HCT116 (cell line): ENCODE measurements around the gene ANKRD49. TPM values are rescaled to one million over a fixed set of nuclear protein-coding genes. Genes with fewer than 3 reads are reported as not detected.

ENCODE experiments used
- ATAC-seq: fragments of 200-7000 bp; cut with Tn5 transposase; 2 replicates; pipeline ENCODE4 v1.9.1; 2020; ENCODE audit warnings: mild to moderate bottlenecking, moderate library complexity
- BruUV-seq: library from RNA; stranded (reverse); fragments of 400-500 nt; replicated peaks from 2 replicates; lab custom pipeline; 2021; lab: Mats Ljungman, UMichigan
- CTCF ChIA-PET: fragments of 300-600 bp; sonication (Branson Sonifier 250); formaldehyde crosslinking; loops from one replicate; lab custom pipeline; 2021; ENCODE audit warnings: antibody characterized with exemption; lab: Charles Lee
- POLR2A ChIA-PET: fragments of 300-600, 350-600 bp; sonication (Branson Sonifier 250); formaldehyde crosslinking; loops from one replicate; lab custom pipeline; 2021; ENCODE audit warnings: antibody characterized with exemption; lab: Charles Lee
- RAD21 ChIA-PET, 2 experiments: fragments of 300-600 bp; sonication (Branson Sonifier 250); formaldehyde crosslinking; loops; one replicate each; lab custom pipeline; 2023; ENCODE audit warnings: low total read pairs in 2 of 2; ENCODE audit not compliant: uncharacterized antibody in 2 of 2, unreplicated experiment in 2 of 2, low non-redundant PET in 1 of 2; lab: Charles Lee
- DNase-seq: peaks from one replicate; pipeline ENCODE4 v3.0.0-alpha.2; 2010; ENCODE audit warnings: low read depth, low spot score
- H2AFZ ChIP-seq: fragments of 200-600 bp; shearing (Covaris generic), sonication (generic); 2 replicates; pipeline ENCODE4 v1.6.1; 2017; ENCODE audit warnings: low read depth, mixed run types, mixed read lengths, antibody characterized with exemption, low read length; ENCODE audit not compliant: poor library complexity, severe bottlenecking
- H3K27ac ChIP-seq: 2 replicates; pipeline ENCODE4 v1.5.1; 2012; ENCODE audit warnings: low read depth, low read length
- H3K27me3 ChIP-seq: fragments of 200-600 bp; sonication (generic); 2 replicates; pipeline ENCODE4 v1.6.1; 2016; ENCODE audit warnings: mixed run types, low read length, mixed read lengths; ENCODE audit not compliant: insufficient read depth
- H3K36me3 ChIP-seq, 2 experiments: fragments of 200-500 bp in 1 of 2; fragments of 200-600 bp in 1 of 2; sonication (Bioruptor generic) in 1 of 2; sonication (generic) in 1 of 2; 2 replicates each; pipeline versions ENCODE4 v1.5.1 to v1.6.1; 2014 to 2016; ENCODE audit warnings: low read length in 2 of 2, inconsistent platforms in 1 of 2, mixed read lengths in 1 of 2, mixed run types in 1 of 2; ENCODE audit not compliant: insufficient read depth in 2 of 2, control insufficient read depth in 1 of 2
- H3K4me1 ChIP-seq, 2 experiments: fragments of 200-600 bp in 1 of 2; sonication (generic) in 1 of 2; 2 replicates each; pipeline versions ENCODE4 v1.5.1 to v1.6.1; 2012 to 2017; ENCODE audit warnings: low read length in 2 of 2, inconsistent platforms in 1 of 2, mild to moderate bottlenecking in 1 of 2, mixed read lengths in 1 of 2, mixed run types in 1 of 2, moderate library complexity in 1 of 2; ENCODE audit not compliant: insufficient read depth in 2 of 2, control insufficient read depth in 1 of 2
- H3K4me2 ChIP-seq: fragments of 200-600 bp; sonication (generic); 2 replicates; pipeline ENCODE4 v1.6.1; 2017; ENCODE audit warnings: mixed run types, low read length, mixed read lengths
- H3K4me3 ChIP-seq, 2 experiments: fragments of 200-600 bp in 1 of 2; sonication (generic) in 1 of 2; replicated peaks in 1 of 2; 2 replicates each; pipeline ENCODE4 v1.5.1; 2011 to 2016; ENCODE audit warnings: low read length in 2 of 2, control low read depth in 1 of 2, low read depth in 1 of 2, mild to moderate bottlenecking in 1 of 2, mixed read lengths in 1 of 2, mixed run types in 1 of 2
- H3K79me2 ChIP-seq: fragments of 200-600 bp; sonication (generic); 2 replicates; pipeline ENCODE4 v1.6.1; 2017; ENCODE audit warnings: mild to moderate bottlenecking, mixed run types, low read length, moderate library complexity, mixed read lengths; ENCODE audit not compliant: insufficient read depth
- H3K9ac ChIP-seq: fragments of 200-600 bp; sonication (generic); 2 replicates; pipeline ENCODE4 v1.6.1; 2016; ENCODE audit warnings: low read length, mixed read lengths
- H3K9me2 ChIP-seq: fragments of 200-600 bp; sonication (generic), shearing (Covaris generic); 2 replicates; pipeline ENCODE4 v1.6.1; 2017; ENCODE audit warnings: mixed run types, mild to moderate bottlenecking, moderate library complexity; ENCODE audit not compliant: insufficient read depth
- H3K9me3 ChIP-seq, 2 experiments: fragments of 200-500 bp in 1 of 2; fragments of 200-600 bp in 1 of 2; sonication (Bioruptor generic) in 1 of 2; sonication (generic) in 1 of 2; 2 replicates each; pipeline ENCODE4 v1.6.1; 2014 to 2017; ENCODE audit warnings: low read length in 2 of 2, mixed read lengths in 2 of 2, inconsistent platforms in 1 of 2, low read depth in 1 of 2, mild to moderate bottlenecking in 1 of 2, mixed run types in 1 of 2, moderate library complexity in 1 of 2; ENCODE audit not compliant: control insufficient read depth in 1 of 2, insufficient read depth in 1 of 2
- H4K20me1 ChIP-seq: fragments of 200-600 bp; sonication (generic), shearing (Covaris generic); 2 replicates; pipeline ENCODE4 v1.6.1; 2017; ENCODE audit warnings: mixed run types, mild to moderate bottlenecking, moderate library complexity; ENCODE audit not compliant: insufficient read depth
- ATF3 ChIP-seq: IDR thresholded peaks from 2 replicates; pipeline ENCODE4 v1.6.1; 2012
- CBX3 ChIP-seq: IDR thresholded peaks from 2 replicates; pipeline ENCODE4 v1.6.1; 2012; ENCODE audit warnings: low read depth
- CTCF ChIP-seq, 3 experiments: fragments of 200-600 bp in 1 of 3; sonication (generic) in 1 of 3; IDR thresholded peaks in 2 of 3; conservative IDR thresholded peaks in 1 of 3; 2 replicates each; pipeline ENCODE4 v1.5.1; 2012 to 2017; ENCODE audit warnings: low read depth in 2 of 3, low read length in 2 of 3, antibody characterized with exemption in 1 of 3, borderline replicate concordance in 1 of 3, control low read depth in 1 of 3, mild to moderate bottlenecking in 1 of 3, mixed read lengths in 1 of 3, mixed run types in 1 of 3, moderate library complexity in 1 of 3; ENCODE audit not compliant: insufficient read depth in 1 of 3
- EGR1 ChIP-seq: IDR thresholded peaks from 2 replicates; pipeline ENCODE4 v1.6.1; 2012; ENCODE audit warnings: low read depth
- EZH2 ChIP-seq: fragments of 200-600 bp; sonication (generic); IDR thresholded peaks from 2 replicates; pipeline ENCODE4 v1.6.1; 2017; ENCODE audit warnings: antibody characterized with exemption, mixed run types
- FOSL1 ChIP-seq: IDR thresholded peaks from 2 replicates; pipeline ENCODE4 v1.6.1; 2012; ENCODE audit warnings: low read depth
- JUND ChIP-seq: IDR thresholded peaks from 2 replicates; pipeline ENCODE4 v1.6.1; 2012
- MAX ChIP-seq: IDR thresholded peaks from 2 replicates; pipeline ENCODE4 v1.6.1; 2012
- POLR2A ChIP-seq: IDR thresholded peaks from 2 replicates; pipeline ENCODE4 v1.7.0; 2011; ENCODE audit warnings: borderline replicate concordance; ENCODE audit not compliant: insufficient read depth, insufficient read length; ENCODE audit errors: extremely low read depth
- RAD21 ChIP-seq: IDR thresholded peaks from 2 replicates; pipeline ENCODE4 v1.6.1; 2012; ENCODE audit warnings: low read depth, mild to moderate bottlenecking
- SIN3A ChIP-seq: IDR thresholded peaks from 2 replicates; pipeline ENCODE4 v1.6.1; 2012; ENCODE audit warnings: low read depth
- SP1 ChIP-seq: IDR thresholded peaks from 2 replicates; pipeline ENCODE4 v1.6.1; 2012; ENCODE audit warnings: low read depth
- SRF ChIP-seq: IDR thresholded peaks from 2 replicates; pipeline ENCODE4 v1.6.1; 2012; ENCODE audit warnings: low read depth
- YY1 ChIP-seq: IDR thresholded peaks from 2 replicates; pipeline ENCODE4 v1.6.1; 2011; ENCODE audit warnings: low read length, low read depth, moderate library complexity, mild to moderate bottlenecking; ENCODE audit not compliant: insufficient replicate concordance; ENCODE audit errors: extremely low read depth
- ZFX ChIP-seq: fragments of 450-650 bp; IDR thresholded peaks from 2 replicates; pipeline ENCODE4 v1.6.1; 2017
- ZNF274 ChIP-seq: fragments of 200-500 bp; sonication (Bioruptor generic); IDR thresholded peaks from 2 replicates; pipeline ENCODE4 v1.6.1; 2014; ENCODE audit warnings: mild to moderate bottlenecking, low read depth, low read length, inconsistent platforms
- intact Hi-C: fragments of 100-400 bp; cut with micrococcal nuclease; formaldehyde crosslinking; loops from 2 replicates; pipeline ENCODE4 v1.10.0; 2022
- total RNA-seq: library from RNA; stranded (reverse); gene quantifications from one replicate; pipeline ENCODE4 v1.2.1, GENCODE V29; 2021; ENCODE audit not compliant: unreplicated experiment

Gene ANKRD49
- total RNA-seq, 1 experiment from 2014 or later = 8.2 TPM

- no peak overlapping the region for H2AFZ ChIP-seq
- peaks cover 9% of the 10 kb centered on the region; the same call in 1 of the 2 replicates for H3K79me2 ChIP-seq
- H3K4me2 ChIP-seq = 0 out of 2 replicates have a peak overlapping the region, but pooled peaks have one; percentile 71
- H3K27ac ChIP-seq = no peak overlapping the region
- no peak for ATAC-seq
- POLR2A ChIA-PET = interaction anchor here (0.9 kb wide), 1 partner anchor 9 kb away, joined by 3 read pairs; no protein-coding TSS in a partner anchor
- RAD21 ChIA-PET = no interaction called here
- peaks cover 8 to 20% of the 10 kb centered on the region in 2 experiments; a peak in 3 of 4 replicates for H3K4me1 ChIP-seq
- no peak overlapping the region for H3K9ac ChIP-seq
- no peaks in the 10 kb centered on the region for H3K27me3 ChIP-seq
- CTCF ChIA-PET = no interaction called here
- intact Hi-C loops = no loop called here
- BruUV-seq = no TSS peak
- H3K4me3 ChIP-seq = no peak overlapping the region
- TF ChIP-seq EZH2 = no peak
- TF ChIP-seq CBX3 = no peak
- TF ChIP-seq JUND = no peak
- TF ChIP-seq EGR1 = no peak
- TF ChIP-seq, all 23 proteins: peak for 0
- Histone ChIP-seq H3K9me3 (no peaks in the 10 kb centered on the region), H4K20me1 (no peaks in the 10 kb centered on the region), H3K9me2 (no peaks in the 10 kb centered on the region), H3K36me3 (no peaks in the 10 kb centered on the region)
- no peak for DNase-seq
Observed at GRCh38 chr11:94546162-94546470, 52.3 kb downstream of the ANKRD49 start.

GRCh38 chr11:94546886-94547285, 53.1 kb downstream of the ANKRD49 start:
- Histone ChIP-seq H3K4me2 (no peak overlapping the region), H3K4me3 (no peak overlapping the region), H3K4me1 (peaks cover 8 to 20% of the 10 kb centered on the region in 2 experiments; a peak in 3 of 4 replicates), H3K9me2 (no peaks in the 10 kb centered on the region), H2AFZ (no peak overlapping the region), H3K9ac (no peak overlapping the region), H4K20me1 (no peaks in the 10 kb centered on the region), H3K27me3 (no peaks in the 10 kb centered on the region), H3K27ac (no peak overlapping the region), H3K9me3 (no peaks in the 10 kb centered on the region), H3K36me3 (no peaks in the 10 kb centered on the region), H3K79me2 (peaks cover 9% of the 10 kb centered on the region; the same call in 1 of the 2 replicates)
- DNase-seq (no peak), ATAC-seq (no peak)
- BruUV-seq = no TSS peak
- POLR2A ChIA-PET = no interaction called here
- intact Hi-C loops = no loop called here
- CTCF ChIA-PET = no interaction called here
- RAD21 ChIA-PET = no interaction called here
- TF ChIP-seq CTCF (IDR thresholded peaks at IDR 0.05 in 2 of 3, conservative IDR thresholded peaks at IDR 0.05 in 1 of 3; ENCODE audit: borderline replicate concordance in 1 of 3, insufficient read depth in 1 of 3, low read depth in 2 of 3, low read length in 2 of 3) (no peak), YY1 (no peak), MAX (no peak), SIN3A (no peak), ZFX (no peak), SP1 (no peak), POLR2A (no peak), SRF (no peak), ATF3 (no peak), CBX3 (no peak), RAD21 (no peak), ZNF274 (no peak), FOSL1 (no peak)
